Common myeloid progenitor, CD34-positive (primary cell): ENCODE results near the gene CSF2.

Source experiments
- CTCF ChIA-PET: fragments of 350-600 bp; sonication (Branson Sonifier 250); formaldehyde crosslinking; loops from one replicate; lab custom pipeline; 2021; ENCODE audit warnings: antibody characterized with exemption; lab: Charles Lee
- POLR2A ChIA-PET: fragments of 350-600 bp; sonication (Branson Sonifier 250); formaldehyde crosslinking; loops from one replicate; lab custom pipeline; 2021; ENCODE audit warnings: antibody characterized with exemption; lab: Charles Lee
- DNase-seq, 3 donors: peaks; one replicate each; pipeline versions ENCODE4 v3.0.0 to v3.0.0-alpha.2; 2013
- H3K27ac ChIP-seq, 2 experiments: 1 replicate in 1 of 2; 2 replicates in 1 of 2; pipeline ENCODE4 v1.7.0; 2013; ENCODE audit warnings: inconsistent platforms in 2 of 2, low read length in 2 of 2, mild to moderate bottlenecking in 2 of 2, low read depth in 1 of 2, moderate library complexity in 1 of 2; ENCODE audit not compliant: severe bottlenecking in 2 of 2, insufficient read depth in 1 of 2, poor library complexity in 1 of 2
- H3K27me3 ChIP-seq, 5 experiments: replicated peaks in 2 of 5; 1 replicate in 3 of 5; 2 replicates in 2 of 5; pipeline versions ENCODE4 v1.6.1 to v1.7.0; 2013; ENCODE audit warnings: low read length in 4 of 5, mild to moderate bottlenecking in 2 of 5, moderate library complexity in 2 of 5, inconsistent platforms in 1 of 5; ENCODE audit not compliant: insufficient read depth in 5 of 5, control insufficient read depth in 4 of 5
- H3K36me3 ChIP-seq, 4 experiments: 1 replicate in 2 of 4; 2 replicates in 2 of 4; pipeline versions ENCODE4 v1.6.1 to v1.7.0; 2013; ENCODE audit warnings: low read length in 3 of 4, control low read depth in 1 of 4, mild to moderate bottlenecking in 1 of 4; ENCODE audit not compliant: control insufficient read depth in 4 of 4, insufficient read depth in 4 of 4
- H3K4me1 ChIP-seq, 4 experiments: 1 replicate in 3 of 4; 2 replicates in 1 of 4; pipeline versions ENCODE4 v1.6.1 to v1.7.1; 2013; ENCODE audit warnings: low read length in 3 of 4, mild to moderate bottlenecking in 3 of 4, control low read depth in 1 of 4, inconsistent platforms in 1 of 4, moderate library complexity in 1 of 4; ENCODE audit not compliant: control insufficient read depth in 4 of 4, insufficient read depth in 4 of 4; ENCODE audit errors: control extremely low read depth in 1 of 4
- H3K4me3 ChIP-seq, 7 experiments: 1 replicate in 4 of 7; 2 replicates in 3 of 7; pipeline versions ENCODE4 v1.5.1 to v1.7.0; 2013; ENCODE audit warnings: mild to moderate bottlenecking in 7 of 7, low read length in 6 of 7, moderate library complexity in 6 of 7, inconsistent platforms in 2 of 7, low read depth in 2 of 7, control low read depth in 1 of 7; ENCODE audit not compliant: insufficient read depth in 4 of 7, control insufficient read depth in 1 of 7; ENCODE audit errors: extremely low read depth in 1 of 7
- H3K9me3 ChIP-seq, 5 experiments: 1 replicate in 4 of 5; 2 replicates in 1 of 5; pipeline versions ENCODE4 v1.6.1 to v1.7.1; 2013; ENCODE audit warnings: low read length in 4 of 5, mild to moderate bottlenecking in 2 of 5, inconsistent platforms in 1 of 5, low read depth in 1 of 5, moderate library complexity in 1 of 5; ENCODE audit not compliant: control insufficient read depth in 4 of 5, insufficient read depth in 2 of 5; ENCODE audit errors: control extremely low read depth in 1 of 5
- WGBS: methylation state at CpG from one replicate; pipeline ENCODE4 v1.1.5; 2013; ENCODE audit not compliant: insufficient coverage; 5-methylcytosine and 5-hydroxymethylcytosine counted together

CSF2 gene

DNA sequence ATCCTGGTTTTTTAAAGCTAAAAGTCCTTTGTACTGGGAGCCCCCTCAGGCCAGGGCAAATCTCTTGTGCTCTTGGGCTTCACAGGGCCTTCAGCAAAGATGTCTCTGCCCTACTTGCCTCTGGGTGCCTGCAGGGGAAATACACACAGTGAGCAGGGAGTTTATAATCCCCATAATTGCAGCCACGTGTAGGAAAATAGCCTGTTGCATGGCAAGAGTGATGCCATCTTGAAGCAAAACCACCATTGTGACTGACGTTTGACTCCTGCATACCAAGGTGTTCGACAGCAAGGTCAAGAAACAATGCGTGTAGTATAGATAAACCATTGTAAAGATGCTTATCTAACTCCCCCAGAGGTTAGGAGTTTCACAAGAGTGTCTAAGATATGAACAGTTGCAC, 24.5 kb upstream of the CSF2 start:
- peaks cover 3 to 23% (median 18%) of the 10 kb centered on the region in 4 experiments for H3K4me1 ChIP-seq
- H3K27ac ChIP-seq = no peak overlapping the region
- H3K9me3 ChIP-seq = no peaks in the 10 kb centered on the region
- no peak overlapping the region for H3K4me3 ChIP-seq
- WGBS = 66% methylated on average over 4 of the region's 4 CpGs
- CTCF ChIA-PET = interaction anchor here (1.2 to 2.3 kb wide), 4 partner anchors 12 to 53 kb away, joined by 3 to 11 read pairs (median 6); no protein-coding TSS in a partner anchor
- POLR2A ChIA-PET = no interaction called here
- H3K27me3 ChIP-seq = no peaks in the 10 kb centered on the region
- H3K36me3 ChIP-seq = no peaks in the 10 kb centered on the region
- no peak for DNase-seq

DNA sequence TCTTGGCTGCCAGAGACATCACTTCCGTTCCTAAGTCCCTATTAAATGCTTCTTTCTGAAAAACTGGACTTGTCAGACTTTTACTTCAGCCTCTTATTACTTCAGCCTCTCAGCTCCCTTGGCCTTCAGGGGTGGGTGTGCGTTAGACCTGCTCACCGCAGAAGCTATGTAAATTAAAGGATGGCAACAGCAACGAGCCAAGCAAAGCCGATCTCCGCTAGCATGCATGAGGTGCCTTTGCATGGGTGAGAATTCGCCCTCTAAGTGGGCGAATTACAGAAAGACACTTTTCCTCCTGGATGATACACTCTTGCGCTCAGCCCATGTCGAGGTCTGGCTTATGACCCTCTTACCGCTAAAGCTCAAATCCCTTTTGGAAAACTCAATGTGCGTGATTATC, 24.0 kb upstream of the CSF2 start:
- no peak for DNase-seq
- WGBS = 97% methylated on average over 10 of the region's 12 CpGs
- no peaks in the 10 kb centered on the region for H3K27me3 ChIP-seq
- ChIA-PET CTCF (interaction anchor here (1.2 to 2.3 kb wide), 3 partner anchors 12 to 35 kb away, joined by 4 to 11 read pairs (median 8); no protein-coding TSS in a partner anchor), POLR2A (no interaction called here)
- no peaks in the 10 kb centered on the region for H3K36me3 ChIP-seq
- no peak overlapping the region for H3K4me3 ChIP-seq
- peaks cover 0 to 20% (median 15%) of the 10 kb centered on the region in 4 experiments for H3K4me1 ChIP-seq
- no peak overlapping the region for H3K27ac ChIP-seq
- H3K9me3 ChIP-seq = no peaks in the 10 kb centered on the region

DNA sequence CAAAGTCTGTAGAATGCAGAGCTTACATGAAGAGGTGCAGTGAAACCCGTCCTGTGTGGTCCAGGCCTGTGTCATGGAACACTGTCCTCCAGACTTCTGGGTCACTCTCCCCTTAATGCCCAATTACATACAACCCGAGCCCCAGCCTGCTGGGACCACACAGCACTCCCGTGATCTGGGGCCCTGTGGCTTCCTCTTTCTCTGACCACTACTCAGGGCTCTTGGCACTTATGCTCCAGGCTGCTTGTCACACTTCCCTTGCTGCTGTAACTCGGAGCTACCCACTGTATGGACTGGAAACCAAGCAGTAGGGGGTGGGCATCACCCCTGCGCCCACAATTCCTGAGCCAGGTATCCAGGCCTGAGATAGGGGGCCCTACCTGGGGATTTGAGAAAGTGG, 23.5 kb upstream of the CSF2 start:
- WGBS = 19% methylated on average over 5 of the region's 5 CpGs
- no peaks in the 10 kb centered on the region for H3K27me3 ChIP-seq
- no peak overlapping the region for H3K4me3 ChIP-seq
- ChIA-PET POLR2A (interaction anchor here (0.6 kb wide), 1 partner anchor 124 kb away, joined by 3 read pairs; no protein-coding TSS in a partner anchor), CTCF (interaction anchor here (1.2 to 2.3 kb wide), 3 partner anchors 11 to 35 kb away, joined by 4 to 11 read pairs (median 8); no protein-coding TSS in a partner anchor)
- H3K36me3 ChIP-seq = no peaks in the 10 kb centered on the region
- peak in 2 of 3 donors; percentile 83 to 88 for DNase-seq
- H3K9me3 ChIP-seq = no peaks in the 10 kb centered on the region
- peaks cover 0 to 22% (median 16%) of the 10 kb centered on the region in 4 experiments for H3K4me1 ChIP-seq
- H3K27ac ChIP-seq = no peak overlapping the region

DNA sequence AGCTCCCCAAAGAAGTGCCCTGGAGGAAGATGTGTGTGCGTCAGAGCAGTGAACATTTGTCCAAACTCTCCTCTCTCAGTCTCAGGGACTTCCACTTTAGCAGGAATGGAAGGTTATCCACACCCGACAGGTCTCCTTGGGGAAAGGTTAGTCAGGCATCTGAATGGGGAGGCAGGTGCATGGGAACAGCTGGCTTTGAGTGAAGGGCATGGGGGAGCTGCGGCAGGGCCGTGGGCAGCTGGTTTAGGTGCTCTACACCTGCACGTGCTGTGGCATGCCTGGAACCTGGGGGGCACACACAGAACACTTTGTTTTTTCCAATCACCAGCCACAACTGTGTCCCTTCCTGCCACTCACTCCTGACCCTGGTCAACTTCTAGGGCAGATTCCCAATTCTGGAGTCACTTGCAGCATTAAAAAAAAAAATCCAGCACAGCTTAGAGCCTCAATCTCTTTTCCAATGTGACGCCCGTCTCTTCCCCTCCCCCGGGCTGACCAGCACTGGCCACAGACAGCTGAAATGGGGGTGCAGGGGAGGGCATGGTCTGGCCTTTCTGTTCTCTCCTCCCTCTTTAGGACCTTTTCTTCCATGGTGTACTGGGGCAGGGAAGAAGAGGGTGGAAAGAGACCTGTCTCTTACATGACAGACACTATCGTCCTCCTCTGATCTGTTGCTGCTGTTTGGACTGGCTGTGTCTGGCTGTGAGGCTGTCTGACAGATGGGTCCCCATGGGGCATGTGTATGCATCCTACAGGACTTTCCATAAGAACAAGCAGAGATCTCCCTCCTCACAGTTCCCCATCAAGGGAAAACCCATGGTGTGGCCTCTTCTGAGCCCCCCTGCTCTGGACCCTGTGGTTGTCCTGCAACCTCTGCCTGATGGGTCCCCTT, 22.7 kb upstream of the CSF2 start:
- no peak for DNase-seq
- ChIA-PET CTCF (interaction anchor here (0.5 to 2.3 kb wide), 3 partner anchors 10 to 466 kb away, joined by 3 to 11 read pairs (median 8); no protein-coding TSS in a partner anchor), POLR2A (interaction anchor here (0.6 kb wide), 1 partner anchor 125 kb away, joined by 3 read pairs; no protein-coding TSS in a partner anchor)
- H3K27me3 ChIP-seq = no peaks in the 10 kb centered on the region
- peaks cover 0 to 25% (median 21%) of the 10 kb centered on the region in 4 experiments for H3K4me1 ChIP-seq
- no peaks in the 10 kb centered on the region for H3K36me3 ChIP-seq
- H3K4me3 ChIP-seq = no peak overlapping the region
- H3K9me3 ChIP-seq = no peaks in the 10 kb centered on the region
- no peak overlapping the region for H3K27ac ChIP-seq
- 94% methylated on average over 7 of the region's 9 CpGs for WGBS

GRCh38 chr5:132052520-132052919, 21.1 kb upstream of the CSF2 start:
- no peak overlapping the region for H3K27ac ChIP-seq
- no peaks in the 10 kb centered on the region for H3K27me3 ChIP-seq
- ChIA-PET CTCF (interaction anchor here (1.1 to 2.5 kb wide), 3 partner anchors 10 to 41 kb away, joined by 4 to 9 read pairs (median 5); partner anchors contain the start of gene ACSL6), POLR2A (no interaction called here)
- H3K4me1 ChIP-seq = peaks cover 0 to 35% (median 32%) of the 10 kb centered on the region in 4 experiments
- 99% methylated on average over 9 of the region's 10 CpGs for WGBS
- no peaks in the 10 kb centered on the region for H3K9me3 ChIP-seq
- no peak overlapping the region for H3K4me3 ChIP-seq
- no peaks in the 10 kb centered on the region for H3K36me3 ChIP-seq
- DNase-seq = no peak

DNA sequence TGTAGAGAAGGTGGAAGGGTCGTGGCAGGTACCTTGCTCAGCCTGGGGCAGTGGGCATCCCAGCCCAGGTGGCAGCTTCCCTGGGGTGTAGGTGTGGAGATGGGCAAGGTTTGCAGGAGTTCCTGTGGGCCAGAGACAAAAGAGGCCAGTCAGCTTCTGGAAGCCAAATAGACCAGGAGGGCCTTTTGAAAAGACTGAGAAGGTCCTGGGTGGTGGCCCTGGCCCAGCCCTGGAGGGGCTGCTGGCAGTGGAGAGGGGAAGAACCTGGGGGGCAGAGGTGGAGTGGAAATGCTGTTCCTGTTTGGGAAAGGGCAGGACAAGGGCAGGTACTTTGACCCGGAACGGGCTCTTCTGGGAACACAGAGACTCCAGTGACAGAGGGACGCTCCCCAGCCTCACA, 20.1 kb upstream of the CSF2 start:
- Histone ChIP-seq H3K27me3 (no peaks in the 10 kb centered on the region), H3K9me3 (no peaks in the 10 kb centered on the region), H3K36me3 (no peaks in the 10 kb centered on the region), H3K27ac (no peak overlapping the region), H3K4me1 (peaks cover 0 to 35% (median 32%) of the 10 kb centered on the region in 4 experiments), H3K4me3 (no peak overlapping the region)
- DNase-seq = no peak
- CTCF ChIA-PET = interaction anchor here (1.1 to 2.5 kb wide), 5 partner anchors 9 to 83 kb away, joined by 3 to 9 read pairs (median 4); partner anchors contain the start of gene ACSL6
- POLR2A ChIA-PET = no interaction called here
- 100% methylated on average over 1 of the region's 4 CpGs for WGBS
